Cardiac septum (tissue), 1 donor: ENCODE measurements around the gene CAPN10. TPM values are rescaled to one million over a fixed set of nuclear protein-coding genes. Genes with fewer than 3 reads are reported as not detected.
"Not testable (repeated sequence)": the region's sequence is repeated elsewhere in the genome, so short reads cannot be mapped to it uniquely, and the experiment has no call there.

Source experiments
- DNase-seq: peaks from one replicate; pipeline ENCODE4 v3.0.0-alpha.2; 2020; ENCODE audit warnings: low spot score
- intact Hi-C: fragments of 100-400 bp; cut with DNase I; formaldehyde crosslinking; loops from one replicate; pipeline ENCODE4 v1.14.0; 2022
- total RNA-seq: library from RNA; stranded (reverse); fragmentation: NEBNext Ultra II Directional; extraction: Animal tissue kit (Norgen Biotek cat#: 25700); gene quantifications from one replicate; pipeline ENCODE4 v1.2.1, GENCODE V29; 2021
- donor health status: DM: no; HTN: no; CAD: no.

CAPN10 gene
- total RNA-seq, 1 donor from 2014 or later = 24.3 TPM

DNA sequence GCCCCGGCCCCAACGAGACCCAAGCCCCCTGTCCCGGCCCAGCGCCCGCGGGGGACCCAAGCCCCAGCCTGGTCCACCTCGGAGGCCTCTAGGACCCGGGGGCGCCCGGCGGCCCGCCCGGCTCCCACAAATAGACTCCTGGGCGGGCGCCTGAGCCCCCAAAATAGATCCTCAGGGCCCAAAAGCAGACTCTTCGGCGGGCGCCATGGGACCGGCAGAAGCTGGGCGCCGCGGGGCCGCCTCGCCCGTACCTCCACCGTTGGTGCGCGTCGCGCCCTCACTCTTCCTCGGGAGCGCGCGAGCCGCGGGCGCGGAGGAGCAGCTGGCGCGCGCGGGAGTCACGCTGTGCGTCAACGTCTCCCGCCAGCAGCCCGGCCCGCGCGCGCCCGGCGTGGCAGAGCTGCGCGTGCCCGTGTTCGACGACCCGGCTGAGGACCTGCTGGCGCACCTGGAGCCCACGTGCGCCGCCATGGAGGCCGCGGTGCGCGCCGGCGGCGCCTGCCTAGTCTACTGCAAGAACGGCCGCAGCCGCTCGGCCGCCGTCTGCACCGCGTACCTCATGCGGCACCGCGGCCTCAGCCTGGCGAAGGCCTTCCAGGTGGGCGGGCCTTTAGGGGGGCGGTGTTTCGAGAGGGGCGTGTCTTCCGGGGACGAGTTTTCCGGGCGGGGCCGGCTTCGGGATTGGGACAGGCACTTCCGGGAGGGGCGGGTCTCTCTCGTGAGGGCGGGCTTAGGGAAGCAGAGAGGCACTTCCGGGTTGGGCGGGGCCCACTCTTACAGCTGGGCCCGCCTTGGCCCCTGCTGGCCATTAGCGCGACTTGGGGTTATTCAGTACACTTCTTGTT, 25.8 kb upstream of the CAPN10 start:
- DNase-seq = peak; percentile 100
- intact Hi-C loops = loop anchor here (1.0 to 10.0 kb wide), 2 partner anchors 26 to 326 kb away; partner anchors contain the start of gene CAPN10

DNA sequence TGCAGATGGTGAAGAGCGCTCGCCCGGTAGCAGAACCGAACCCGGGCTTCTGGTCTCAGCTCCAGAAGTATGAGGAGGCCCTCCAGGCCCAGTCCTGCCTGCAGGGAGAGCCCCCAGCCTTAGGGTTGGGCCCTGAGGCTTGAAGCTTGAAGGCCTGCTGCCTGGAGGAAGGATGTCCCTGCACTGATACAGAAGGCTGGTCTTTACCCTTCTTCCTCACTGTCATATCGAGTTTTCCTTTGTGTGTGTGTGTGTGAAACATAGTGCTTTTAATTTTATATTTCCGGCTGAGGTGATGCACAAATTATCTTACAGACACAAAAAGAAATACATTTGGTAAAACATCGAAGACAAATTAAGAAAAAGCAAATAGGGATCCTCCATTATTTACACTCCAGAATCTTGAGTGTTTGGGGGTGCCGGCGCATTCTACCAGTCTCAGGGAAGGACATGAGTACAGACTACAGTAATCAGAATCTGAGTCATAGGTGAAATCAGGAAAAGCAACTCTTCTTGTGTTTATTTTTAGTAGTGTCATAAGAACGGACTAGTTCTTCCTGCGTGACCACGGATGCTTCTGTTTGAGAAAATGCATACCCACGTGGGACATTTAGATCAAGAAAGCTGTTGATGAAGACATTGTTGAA, 25.1 kb upstream of the CAPN10 start:
- intact Hi-C loops = loop anchor here (1.0 to 10.0 kb wide), 2 partner anchors 25 to 327 kb away; partner anchors contain the start of gene CAPN10
- DNase-seq = peak; percentile 41

DNA sequence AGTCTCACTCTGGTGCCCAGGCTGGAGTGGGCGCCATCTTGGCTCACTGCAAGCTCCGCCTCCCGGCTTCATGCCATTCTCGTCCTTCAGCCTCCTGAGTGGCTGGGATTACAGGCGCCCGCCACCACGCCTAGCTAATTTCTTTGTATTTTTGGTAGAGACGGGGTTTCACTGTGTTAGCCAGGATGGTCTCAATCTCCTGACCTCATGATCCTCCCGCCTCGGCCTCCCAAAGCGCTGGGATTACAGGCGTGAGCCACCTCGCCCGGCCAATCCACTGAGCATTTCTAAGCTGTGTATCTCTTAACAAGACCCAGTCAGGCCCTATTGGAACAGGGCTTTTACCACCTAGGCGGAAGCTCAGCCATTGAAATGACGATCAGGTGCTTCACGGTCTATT, 23.3 kb upstream of the CAPN10 start:
- intact Hi-C loops = loop anchor here (10.0 kb wide), 1 partner anchor 328 kb away; no protein-coding TSS in a partner anchor
- not testable (repeated sequence) for DNase-seq

DNA sequence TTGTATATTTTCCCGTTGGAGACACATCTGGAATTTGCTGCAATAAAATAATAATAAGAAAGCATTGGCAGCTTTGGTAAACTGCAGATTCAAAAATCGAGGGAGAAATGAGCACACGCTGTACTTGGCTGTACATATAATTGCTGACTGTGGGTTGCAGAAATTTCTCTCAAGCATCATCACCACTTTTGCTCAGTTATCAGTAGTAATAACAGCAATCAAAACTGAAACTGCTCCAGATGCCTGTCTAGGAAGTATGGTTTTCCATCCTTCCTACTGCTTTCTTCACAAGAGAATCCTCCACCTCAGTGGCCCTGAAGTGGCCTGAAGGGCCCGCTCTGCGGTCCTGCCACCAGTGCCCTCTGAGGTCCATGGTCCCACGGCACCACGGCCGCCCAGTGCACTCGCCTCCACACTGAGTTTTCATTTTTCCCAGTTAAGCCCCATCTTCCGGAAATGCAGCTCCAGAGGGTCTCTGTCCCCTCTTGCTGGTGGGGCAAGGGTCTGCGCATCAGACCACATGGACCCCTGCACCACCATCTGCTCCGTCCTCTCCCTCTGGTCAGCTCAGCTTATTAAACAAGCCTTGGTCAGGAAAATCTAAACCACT, 22.5 kb upstream of the CAPN10 start:
- intact Hi-C loops = loop anchor here (10.0 kb wide), 1 partner anchor 329 kb away; no protein-coding TSS in a partner anchor
- peak; percentile 50 for DNase-seq

DNA sequence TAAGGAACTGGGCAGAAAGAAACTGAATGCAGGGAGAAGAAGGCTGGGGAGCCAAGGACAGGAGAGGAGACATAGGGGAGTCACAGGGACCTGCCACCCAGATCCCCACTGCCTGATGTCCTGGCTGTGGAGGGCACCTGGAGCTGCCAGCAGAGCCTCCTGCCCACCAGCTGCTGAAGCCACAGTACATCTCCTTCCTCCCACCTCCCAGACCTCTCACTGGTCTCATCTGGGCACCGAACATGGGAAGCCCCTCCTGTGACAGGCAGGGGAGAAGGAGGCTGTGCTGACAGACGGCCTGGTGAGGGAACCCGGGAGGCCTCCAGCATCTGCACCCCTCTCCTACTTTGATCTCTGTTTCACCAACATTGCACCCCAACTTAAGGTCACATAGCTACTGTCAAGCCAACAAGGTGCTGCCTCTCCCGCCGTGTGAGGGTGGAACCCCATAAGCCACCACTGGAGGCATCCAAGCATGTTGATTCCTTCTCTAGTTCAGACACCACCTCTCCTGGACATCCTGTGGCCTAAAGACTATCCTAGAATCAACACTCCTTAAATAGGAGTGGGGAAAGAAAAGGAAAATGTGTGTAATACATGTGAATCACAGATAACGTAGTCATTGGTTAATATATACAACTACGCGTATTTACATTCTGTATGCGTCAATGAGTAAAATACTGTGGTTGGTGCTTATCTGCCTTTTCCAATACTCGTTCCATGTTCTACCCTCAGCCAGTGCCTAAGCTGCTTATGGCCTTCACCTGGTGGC, 21.8 kb upstream of the CAPN10 start:
- DNase-seq = peak; percentile 39
- intact Hi-C loops = loop anchor here (10.0 kb wide), 1 partner anchor 330 kb away; no protein-coding TSS in a partner anchor

DNA sequence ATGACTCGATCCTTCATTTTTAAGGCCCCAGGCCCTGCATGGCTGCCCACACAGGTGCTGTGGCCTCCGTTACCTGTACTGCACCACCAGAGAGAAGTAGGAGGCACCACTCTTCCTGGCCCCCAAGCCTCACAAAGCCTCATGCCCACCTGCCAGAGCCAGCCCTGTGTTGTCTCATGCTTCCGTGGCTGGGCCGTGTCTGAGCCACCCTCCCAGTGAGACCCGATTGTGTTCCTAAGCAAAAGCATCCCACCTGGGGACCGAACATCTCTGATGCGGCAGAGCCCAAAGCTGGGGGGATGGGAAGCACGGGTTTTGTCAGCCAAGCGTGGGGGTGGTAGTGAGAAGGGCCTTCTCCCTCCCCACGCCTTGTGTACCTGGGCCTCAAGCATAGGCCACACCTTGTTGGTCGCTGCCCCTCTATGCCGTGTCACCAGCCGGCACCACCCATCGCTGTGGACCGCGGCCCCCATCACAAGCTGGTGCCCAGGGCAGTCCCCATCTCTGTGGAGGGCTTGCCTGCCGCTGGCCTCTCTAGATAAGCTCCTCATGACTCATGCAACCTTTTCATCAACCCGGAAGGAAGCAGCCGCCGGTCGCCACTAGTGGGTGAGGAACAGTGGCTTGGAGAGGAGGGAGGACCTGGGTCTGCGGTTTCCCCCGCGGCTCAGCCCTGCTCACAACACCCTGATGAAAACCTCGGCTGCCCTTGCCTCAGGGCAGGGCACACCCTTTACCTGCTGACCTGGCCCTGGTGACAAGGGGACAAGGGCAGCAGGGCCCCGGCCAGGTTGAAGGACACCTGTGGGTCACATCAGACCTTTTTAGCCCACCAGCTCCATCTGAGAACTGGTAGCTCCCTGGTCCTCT, 21.0 kb upstream of the CAPN10 start:
- DNase-seq = peak; percentile 96
- intact Hi-C loops = loop anchor here (2.0 to 10.0 kb wide), 2 partner anchors 21 to 331 kb away; partner anchors contain the start of gene CAPN10

DNA sequence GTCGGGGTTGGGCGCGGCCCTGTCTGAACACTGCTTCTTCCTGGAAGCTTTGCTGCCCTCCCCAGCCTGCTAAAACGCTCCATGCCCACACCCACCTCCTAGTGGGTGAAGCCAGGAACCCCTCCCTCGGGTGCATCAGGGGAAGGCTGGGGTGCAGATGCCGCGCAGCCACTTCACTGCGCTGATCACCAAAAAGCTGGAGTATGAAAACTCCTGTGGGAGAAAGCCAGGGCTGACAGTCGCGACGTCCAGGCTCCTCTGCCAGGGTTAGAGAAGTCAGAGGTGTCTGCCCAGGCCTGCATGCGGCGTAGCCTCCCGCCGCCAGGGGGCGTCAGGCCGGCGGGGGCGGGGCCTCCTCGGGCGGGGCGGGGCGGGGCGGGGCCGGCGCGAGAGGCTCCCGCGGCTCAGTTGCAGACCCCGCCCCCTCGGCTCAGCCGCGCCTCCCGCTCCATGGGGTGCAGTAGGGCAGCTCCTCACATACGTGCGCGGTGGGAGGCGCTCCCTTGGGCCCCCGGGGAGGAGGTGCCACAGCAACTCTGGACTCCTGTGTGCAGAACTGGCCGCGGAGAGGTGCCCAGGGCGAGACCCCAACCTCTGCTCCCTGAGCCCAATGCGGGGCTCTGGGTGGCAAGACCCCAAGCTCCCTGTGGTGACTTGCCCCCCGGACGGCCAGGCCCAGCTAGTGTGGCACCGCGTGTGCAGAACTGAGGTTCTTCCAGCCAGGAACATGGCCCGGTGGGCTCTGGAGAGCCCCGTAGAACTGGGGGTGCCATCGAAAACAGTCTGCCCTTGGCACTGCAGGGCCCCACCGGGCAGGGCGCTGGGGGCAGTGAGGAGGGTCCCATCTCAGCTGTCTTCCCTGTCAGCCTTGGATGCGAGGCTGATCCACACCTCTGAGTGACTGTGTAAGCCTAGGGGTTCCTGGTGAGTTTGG, 20.1 kb upstream of the CAPN10 start:
- intact Hi-C loops = loop anchor here (2.0 to 10.0 kb wide), 2 partner anchors 20 to 332 kb away; partner anchors contain the start of gene CAPN10
- DNase-seq = peak; percentile 96

DNA sequence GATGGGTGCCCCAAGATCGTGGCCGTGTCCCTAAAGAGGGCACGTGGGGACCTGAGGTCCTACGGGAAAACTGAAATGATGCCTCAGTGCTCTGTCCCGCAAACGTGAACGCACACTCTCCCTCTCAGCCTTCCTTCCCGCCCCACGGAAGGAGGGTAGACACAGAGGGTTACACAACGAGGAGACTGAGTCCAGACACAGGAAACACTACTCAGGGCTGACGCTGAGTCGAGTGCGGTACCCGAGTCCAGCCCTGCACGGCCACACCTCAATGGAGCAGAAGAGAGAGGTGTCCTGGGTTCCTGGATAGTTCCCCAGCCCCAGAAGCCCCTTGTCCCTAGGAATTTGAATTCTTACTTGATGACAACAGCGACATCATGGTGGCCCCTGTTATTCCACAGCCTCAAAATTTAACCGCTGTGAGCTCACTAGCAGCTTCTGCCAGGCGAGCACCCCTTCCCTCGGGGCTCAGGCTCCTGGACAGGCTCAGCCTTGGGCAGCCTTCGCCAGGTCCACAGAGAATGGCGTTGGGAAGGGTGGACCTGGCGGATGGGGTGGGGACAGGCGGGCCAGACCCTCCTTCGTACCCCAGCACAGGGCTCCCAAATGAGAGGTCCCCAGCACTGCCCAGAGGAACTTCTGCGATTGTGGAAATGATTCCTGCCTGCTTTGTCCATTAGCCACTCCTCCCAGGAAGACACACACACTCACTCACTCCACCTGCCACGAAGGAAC, 19.2 kb upstream of the CAPN10 start:
- peak; percentile 72 for DNase-seq
- intact Hi-C loops = loop anchor here (2.0 to 10.0 kb wide), 2 partner anchors 19 to 333 kb away; partner anchors contain the start of gene CAPN10

DNA sequence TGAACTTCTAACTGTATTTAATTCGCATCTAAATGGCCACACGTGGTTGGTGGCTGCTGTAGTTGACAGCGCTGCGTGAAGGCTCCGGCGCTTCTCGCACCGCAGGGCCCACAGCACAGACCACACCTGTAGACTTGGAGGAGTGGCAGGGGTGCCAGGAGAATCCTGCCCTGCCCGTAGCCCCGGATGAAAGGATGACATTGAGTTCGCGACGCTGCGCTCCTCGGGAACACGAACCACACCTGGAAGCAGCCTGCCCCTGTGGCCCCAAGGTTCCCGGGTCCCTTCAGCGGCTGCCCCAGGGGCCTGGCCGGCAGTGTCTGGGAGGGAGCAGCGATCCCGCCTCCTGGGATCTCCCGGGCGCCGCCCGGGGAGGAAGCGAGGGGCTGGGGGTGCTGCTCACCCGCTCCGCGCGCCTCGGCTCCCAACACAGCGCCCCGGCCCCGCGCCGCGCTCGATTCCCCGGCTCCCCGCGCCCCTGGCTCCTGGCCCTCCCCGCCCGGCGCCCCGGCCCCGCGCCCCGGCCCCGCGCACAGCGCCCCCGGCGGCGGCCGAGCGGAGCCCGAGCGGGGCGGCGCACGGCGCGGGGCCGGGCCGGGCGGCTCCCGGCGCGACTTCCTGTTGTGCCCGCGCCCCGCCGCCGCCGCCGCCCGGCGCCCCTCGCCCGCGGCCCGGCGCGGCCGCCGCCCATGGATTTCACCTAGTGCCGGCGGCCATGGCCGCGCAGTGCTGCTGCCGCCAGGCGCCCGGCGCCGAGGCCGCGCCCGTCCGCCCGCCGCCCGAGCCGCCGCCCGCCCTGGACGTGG, 18.5 kb upstream of the CAPN10 start, which contains the start of gene RNPEPL1:
TSS of gene RNPEPL1 (plus strand) at position 613 of the 806 bp plus-strand sequence. CDS start at position 716, 103 bp downstream.
- peak; percentile 77 for DNase-seq
- intact Hi-C loops = loop anchor here (2.0 to 10.0 kb wide), 2 partner anchors 19 to 333 kb away; partner anchors contain the start of gene CAPN10

DNA sequence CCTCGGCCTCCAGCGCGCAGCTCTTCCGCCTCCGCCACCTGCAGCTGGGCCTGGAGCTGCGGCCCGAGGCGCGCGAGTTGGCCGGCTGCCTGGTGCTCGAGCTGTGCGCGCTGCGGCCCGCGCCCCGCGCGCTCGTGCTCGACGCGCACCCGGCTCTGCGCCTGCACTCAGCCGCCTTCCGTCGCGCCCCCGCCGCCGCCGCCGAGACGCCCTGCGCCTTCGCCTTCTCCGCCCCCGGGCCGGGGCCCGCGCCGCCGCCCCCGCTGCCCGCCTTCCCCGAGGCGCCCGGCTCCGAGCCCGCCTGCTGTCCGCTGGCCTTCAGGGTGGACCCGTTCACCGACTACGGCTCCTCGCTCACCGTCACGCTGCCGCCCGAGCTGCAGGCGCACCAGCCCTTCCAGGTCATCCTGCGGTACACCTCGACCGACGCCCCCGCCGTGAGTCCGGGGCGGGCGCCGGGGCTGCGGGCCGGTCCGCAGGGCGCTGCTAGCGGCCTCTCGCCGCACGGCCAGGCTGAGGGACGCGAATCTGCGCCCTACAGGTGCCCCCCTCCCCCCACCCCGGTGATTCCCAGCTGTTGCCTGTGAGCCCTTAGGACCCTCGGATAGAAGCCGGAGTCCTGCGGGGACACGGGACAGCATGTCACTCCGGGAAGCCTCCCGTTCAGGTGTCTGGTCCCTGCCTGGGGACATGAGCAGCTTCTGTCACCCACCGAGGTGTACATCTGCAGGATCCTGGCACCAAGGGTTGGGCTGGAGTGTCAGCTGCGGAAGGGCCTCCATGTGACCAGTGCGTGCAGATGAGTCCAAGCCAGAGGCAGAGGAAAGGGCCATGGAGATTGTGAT, 17.6 kb upstream of the CAPN10 start:
- intact Hi-C loops = loop anchor here (10.0 kb wide), 1 partner anchor 334 kb away; no protein-coding TSS in a partner anchor
- DNase-seq = peak; percentile 80

DNA sequence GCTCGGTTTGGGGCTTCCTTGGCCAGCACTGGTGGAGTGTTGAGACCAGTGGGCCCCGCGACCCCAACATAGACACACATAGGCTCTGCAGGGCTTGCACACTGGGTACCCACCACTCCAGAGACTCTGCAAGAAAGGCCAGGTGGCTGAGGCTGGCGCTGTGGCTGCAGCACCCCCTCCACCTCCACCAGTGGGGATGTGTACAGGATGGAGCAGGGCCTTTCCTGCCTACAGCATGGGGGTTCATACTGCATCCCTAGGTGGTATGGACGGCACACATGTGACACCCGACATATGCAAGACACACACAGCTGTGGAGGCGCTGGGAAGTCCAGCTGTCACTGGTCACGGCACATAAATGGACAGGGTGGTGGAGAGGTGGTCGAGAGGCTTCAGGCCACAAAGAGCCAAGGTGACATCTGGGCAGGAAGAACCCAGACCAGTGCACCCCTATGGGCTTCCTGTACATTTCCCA, 17.0 kb upstream of the CAPN10 start:
- peak; percentile 49 for DNase-seq
- intact Hi-C loops = loop anchor here (10.0 kb wide), 1 partner anchor 335 kb away; no protein-coding TSS in a partner anchor

DNA sequence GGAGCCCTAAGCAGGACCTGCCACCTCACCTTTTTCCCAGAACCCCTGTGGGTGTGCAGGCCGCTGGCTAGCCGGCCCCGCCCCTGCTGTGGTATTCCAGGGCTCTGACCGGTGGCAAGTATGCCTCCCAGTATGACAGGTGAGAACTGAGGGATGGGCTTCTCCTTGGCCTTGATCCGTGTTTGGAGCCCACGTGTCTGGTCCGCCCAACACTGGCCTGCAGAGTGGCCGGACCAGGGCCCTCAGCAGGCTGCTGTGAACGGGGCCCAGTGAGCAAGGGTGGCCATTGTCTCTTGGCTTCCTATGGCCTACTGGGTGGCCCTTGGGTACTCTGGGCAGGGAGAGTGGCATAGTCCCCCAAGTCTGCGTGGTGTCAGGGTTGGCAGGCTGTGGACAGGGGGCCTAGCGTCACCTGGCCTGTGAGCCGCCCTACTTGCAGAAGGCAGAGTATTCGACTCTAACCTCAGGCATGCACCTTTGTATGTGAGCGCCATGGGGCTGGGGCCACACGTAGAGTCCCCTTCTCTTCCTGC, 16.5 kb upstream of the CAPN10 start:
- intact Hi-C loops = loop anchor here (10.0 kb wide), 1 partner anchor 335 kb away; no protein-coding TSS in a partner anchor
- DNase-seq = peak; percentile 68

DNA sequence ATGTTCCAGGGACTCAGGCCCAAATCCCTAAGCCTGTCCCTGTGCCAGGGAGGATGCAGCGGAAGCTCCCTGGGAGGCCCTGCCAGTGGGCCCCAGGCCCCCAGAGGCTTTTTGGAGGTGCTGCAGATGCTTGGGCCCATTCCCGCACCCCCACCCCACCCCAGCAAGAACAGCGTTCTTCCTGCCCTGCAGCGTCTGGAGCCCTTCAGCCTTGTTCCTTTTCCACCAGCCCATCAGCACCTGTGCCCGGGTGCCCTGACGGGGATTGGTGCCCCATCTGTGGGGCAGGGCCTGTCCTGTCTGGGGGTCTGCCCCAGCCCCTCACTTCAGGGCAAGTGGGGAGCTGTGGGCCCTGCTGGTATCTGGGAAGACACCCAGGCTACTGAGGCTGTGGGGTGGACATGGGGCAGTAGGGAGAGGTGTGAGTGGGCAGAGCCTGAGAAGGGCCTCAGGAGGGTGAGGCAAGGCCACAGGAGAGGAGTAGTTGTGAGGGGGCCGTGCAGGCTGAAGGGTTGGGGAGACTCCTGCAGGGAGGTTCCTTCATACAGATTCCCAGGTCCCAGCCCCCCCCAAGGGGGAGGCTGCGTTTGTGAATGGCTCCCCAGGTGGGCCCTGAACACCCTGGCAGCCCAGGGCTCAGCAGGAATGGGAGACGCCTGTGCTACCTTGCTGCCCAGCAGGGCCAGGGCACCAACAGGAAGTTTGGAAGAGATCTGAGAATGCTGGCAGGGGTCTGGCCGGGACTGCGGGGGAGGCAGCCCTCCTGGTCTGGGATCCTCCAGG, 15.8 kb upstream of the CAPN10 start:
- DNase-seq = peak; percentile 68
- intact Hi-C loops = no loop called here
